Duodenal mucosa (tissue), 2 donors: ENCODE data around the gene LACRT.

Source experiments
- H3K27ac ChIP-seq: one replicate; pipeline ENCODE4 v1.7.0; 2013; ENCODE audit warnings: low read depth, low read length
- H3K27me3 ChIP-seq, 2 donors: one replicate each; pipeline ENCODE4 v1.7.0; 2013; ENCODE audit warnings: low read length in 2 of 2, control low read depth in 1 of 2; ENCODE audit not compliant: insufficient read depth in 2 of 2, control insufficient read depth in 1 of 2
- H3K36me3 ChIP-seq, 2 donors: one replicate each; pipeline ENCODE4 v1.7.0; 2013; ENCODE audit warnings: low read length in 2 of 2, control low read depth in 1 of 2; ENCODE audit not compliant: insufficient read depth in 2 of 2, control insufficient read depth in 1 of 2
- H3K4me1 ChIP-seq, 2 donors: one replicate each; pipeline ENCODE4 v1.7.0; 2013; ENCODE audit warnings: low read length in 2 of 2, control low read depth in 1 of 2; ENCODE audit not compliant: insufficient read depth in 2 of 2, control insufficient read depth in 1 of 2
- H3K4me3 ChIP-seq, 2 donors: one replicate each; pipeline ENCODE4 v1.7.0; 2013; ENCODE audit warnings: low read length in 2 of 2, low read depth in 1 of 2
- H3K9ac ChIP-seq, 2 donors: one replicate each; pipeline ENCODE4 v1.7.0; 2013; ENCODE audit warnings: low read length in 2 of 2, low read depth in 1 of 2
- H3K9me3 ChIP-seq, 2 donors: one replicate each; pipeline ENCODE4 v1.7.0; 2013; ENCODE audit warnings: low read length in 2 of 2, control low read depth in 1 of 2; ENCODE audit not compliant: control insufficient read depth in 1 of 2

LACRT gene

GRCh38 chr12:54624315-54625279 lies 10.1 kb downstream of the LACRT start:
- Histone ChIP-seq H3K27me3 (peaks cover 4 to 11% of the 10 kb centered on the region in 2 donors), H3K27ac (no peak overlapping the region), H3K9ac (no peak overlapping the region), H3K36me3 (no peaks in the 10 kb centered on the region), H3K4me3 (no peak overlapping the region), H3K4me1 (no peaks in the 10 kb centered on the region), H3K9me3 (peaks cover 0 to 3% of the 10 kb centered on the region in 2 donors)

- no peak overlapping the region for H3K4me3 ChIP-seq
- peaks cover 0 to 3% of the 10 kb centered on the region in 2 donors for H3K9me3 ChIP-seq
- no peaks in the 10 kb centered on the region for H3K4me1 ChIP-seq
- peaks cover 4 to 18% of the 10 kb centered on the region in 2 donors for H3K27me3 ChIP-seq
- H3K9ac ChIP-seq, result no peak overlapping the region
- no peaks in the 10 kb centered on the region for H3K36me3 ChIP-seq
- no peak overlapping the region for H3K27ac ChIP-seq
These were observed 12.1 kb downstream of the LACRT start for GRCh38 chr12:54622463-54623183.

GRCh38 chr12:54616933-54617680 lies 17.6 kb downstream of the LACRT start:
- Histone ChIP-seq H3K4me1 (no peaks in the 10 kb centered on the region), H3K4me3 (no peak overlapping the region), H3K27ac (no peak overlapping the region), H3K27me3 (peaks cover 4 to 22% of the 10 kb centered on the region in 2 donors), H3K9ac (no peak overlapping the region), H3K36me3 (no peaks in the 10 kb centered on the region), H3K9me3 (no peaks in the 10 kb centered on the region)

- Histone ChIP-seq H3K27ac (no peak overlapping the region), H3K9ac (no peak overlapping the region), H3K36me3 (no peaks in the 10 kb centered on the region), H3K4me1 (no peaks in the 10 kb centered on the region), H3K4me3 (no peak overlapping the region), H3K27me3 (peaks cover 8 to 21% of the 10 kb centered on the region in 2 donors), H3K9me3 (no peaks in the 10 kb centered on the region)
These were observed 22.4 kb downstream of the LACRT start for GRCh38 chr12:54612225-54612750.

GRCh38 chr12:54611715-54612149 lies 23.0 kb downstream of the LACRT start:
- H3K27me3 ChIP-seq, result peaks cover 8 to 22% of the 10 kb centered on the region in 2 donors
- H3K9ac ChIP-seq, result no peak overlapping the region
- H3K4me3 ChIP-seq, result no peak overlapping the region
- H3K4me1 ChIP-seq, result no peaks in the 10 kb centered on the region
- H3K9me3 ChIP-seq, result no peaks in the 10 kb centered on the region
- no peaks in the 10 kb centered on the region for H3K36me3 ChIP-seq
- H3K27ac ChIP-seq, result no peak overlapping the region

- Histone ChIP-seq H3K4me3 (no peak overlapping the region), H3K9me3 (no peaks in the 10 kb centered on the region), H3K27ac (no peak overlapping the region), H3K27me3 (peaks cover 4 to 10% of the 10 kb centered on the region in 2 donors), H3K36me3 (no peaks in the 10 kb centered on the region), H3K4me1 (no peaks in the 10 kb centered on the region), H3K9ac (no peak overlapping the region)
These were observed 25.9 kb downstream of the LACRT start for GRCh38 chr12:54608769-54609168.

GRCh38 chr12:54608156-54608555 lies 26.5 kb downstream of the LACRT start:
- Histone ChIP-seq H3K27ac (no peak overlapping the region), H3K4me1 (no peaks in the 10 kb centered on the region), H3K9ac (no peak overlapping the region), H3K27me3 (peaks cover 4 to 10% of the 10 kb centered on the region in 2 donors), H3K4me3 (no peak overlapping the region), H3K36me3 (no peaks in the 10 kb centered on the region), H3K9me3 (no peaks in the 10 kb centered on the region)

GRCh38 chr12:54606556-54606955 lies 28.1 kb downstream of the LACRT start:
- H3K4me1 ChIP-seq, result no peaks in the 10 kb centered on the region
- H3K4me3 ChIP-seq, result no peak overlapping the region
- no peaks in the 10 kb centered on the region for H3K36me3 ChIP-seq
- H3K9ac ChIP-seq, result no peak overlapping the region
- no peak overlapping the region for H3K27ac ChIP-seq
- peaks cover 4 to 10% of the 10 kb centered on the region in 2 donors for H3K27me3 ChIP-seq
- H3K9me3 ChIP-seq, result no peaks in the 10 kb centered on the region

GRCh38 chr12:54605138-54605970 lies 29.3 kb downstream of the LACRT start:
- no peaks in the 10 kb centered on the region for H3K4me1 ChIP-seq

More at GRCh38 chr12:54605138-54605970, 29.3 kb downstream of the LACRT start:
- H3K27ac ChIP-seq, result no peak overlapping the region
- no peak overlapping the region for H3K9ac ChIP-seq
- H3K4me3 ChIP-seq, result no peak overlapping the region
- H3K27me3 ChIP-seq, result peaks cover 4 to 10% of the 10 kb centered on the region in 2 donors
- H3K36me3 ChIP-seq, result no peaks in the 10 kb centered on the region
- no peaks in the 10 kb centered on the region for H3K9me3 ChIP-seq
